ENCODE results near the gene MED13. TPM values are rescaled to one million over a fixed set of nuclear protein-coding genes. Genes with fewer than 3 reads are reported as not detected.

MED13 gene
- total RNA-seq, 1 donor from 2014 or later: 69.7 TPM

- H3K4me1 Mint-ChIP-seq (ENCODE audit: unreplicated experiment): no peaks in the 10 kb centered on the region
- H3K36me3 Mint-ChIP-seq (ENCODE audit: unreplicated experiment): no peaks in the 10 kb centered on the region
- no peak overlapping the region for H3K27ac Mint-ChIP-seq (ENCODE audit: unreplicated experiment)
- peaks cover 7% of the 10 kb centered on the region for H3K27me3 Mint-ChIP-seq (ENCODE audit: unreplicated experiment)
- no peaks in the 10 kb centered on the region for H3K9me3 Mint-ChIP-seq (ENCODE audit: unreplicated experiment)
- no peak for DNase-seq (ENCODE audit: extremely low spot score, unreplicated experiment)
- no peak overlapping the region for H3K4me3 Mint-ChIP-seq (ENCODE audit: unreplicated experiment)
- TF ChIP-seq, protein P1, sequence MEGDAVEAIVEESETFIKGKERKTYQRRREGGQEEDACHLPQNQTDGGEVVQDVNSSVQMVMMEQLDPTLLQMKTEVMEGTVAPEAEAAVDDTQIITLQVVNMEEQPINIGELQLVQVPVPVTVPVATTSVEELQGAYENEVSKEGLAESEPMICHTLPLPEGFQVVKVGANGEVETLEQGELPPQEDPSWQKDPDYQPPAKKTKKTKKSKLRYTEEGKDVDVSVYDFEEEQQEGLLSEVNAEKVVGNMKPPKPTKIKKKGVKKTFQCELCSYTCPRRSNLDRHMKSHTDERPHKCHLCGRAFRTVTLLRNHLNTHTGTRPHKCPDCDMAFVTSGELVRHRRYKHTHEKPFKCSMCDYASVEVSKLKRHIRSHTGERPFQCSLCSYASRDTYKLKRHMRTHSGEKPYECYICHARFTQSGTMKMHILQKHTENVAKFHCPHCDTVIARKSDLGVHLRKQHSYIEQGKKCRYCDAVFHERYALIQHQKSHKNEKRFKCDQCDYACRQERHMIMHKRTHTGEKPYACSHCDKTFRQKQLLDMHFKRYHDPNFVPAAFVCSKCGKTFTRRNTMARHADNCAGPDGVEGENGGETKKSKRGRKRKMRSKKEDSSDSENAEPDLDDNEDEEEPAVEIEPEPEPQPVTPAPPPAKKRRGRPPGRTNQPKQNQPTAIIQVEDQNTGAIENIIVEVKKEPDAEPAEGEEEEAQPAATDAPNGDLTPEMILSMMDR (IDR thresholded peaks at IDR 0.05): no peak
Observed at GRCh38 chr17:62094175-62094574, 29.1 kb upstream of the MED13 start.

DNA sequence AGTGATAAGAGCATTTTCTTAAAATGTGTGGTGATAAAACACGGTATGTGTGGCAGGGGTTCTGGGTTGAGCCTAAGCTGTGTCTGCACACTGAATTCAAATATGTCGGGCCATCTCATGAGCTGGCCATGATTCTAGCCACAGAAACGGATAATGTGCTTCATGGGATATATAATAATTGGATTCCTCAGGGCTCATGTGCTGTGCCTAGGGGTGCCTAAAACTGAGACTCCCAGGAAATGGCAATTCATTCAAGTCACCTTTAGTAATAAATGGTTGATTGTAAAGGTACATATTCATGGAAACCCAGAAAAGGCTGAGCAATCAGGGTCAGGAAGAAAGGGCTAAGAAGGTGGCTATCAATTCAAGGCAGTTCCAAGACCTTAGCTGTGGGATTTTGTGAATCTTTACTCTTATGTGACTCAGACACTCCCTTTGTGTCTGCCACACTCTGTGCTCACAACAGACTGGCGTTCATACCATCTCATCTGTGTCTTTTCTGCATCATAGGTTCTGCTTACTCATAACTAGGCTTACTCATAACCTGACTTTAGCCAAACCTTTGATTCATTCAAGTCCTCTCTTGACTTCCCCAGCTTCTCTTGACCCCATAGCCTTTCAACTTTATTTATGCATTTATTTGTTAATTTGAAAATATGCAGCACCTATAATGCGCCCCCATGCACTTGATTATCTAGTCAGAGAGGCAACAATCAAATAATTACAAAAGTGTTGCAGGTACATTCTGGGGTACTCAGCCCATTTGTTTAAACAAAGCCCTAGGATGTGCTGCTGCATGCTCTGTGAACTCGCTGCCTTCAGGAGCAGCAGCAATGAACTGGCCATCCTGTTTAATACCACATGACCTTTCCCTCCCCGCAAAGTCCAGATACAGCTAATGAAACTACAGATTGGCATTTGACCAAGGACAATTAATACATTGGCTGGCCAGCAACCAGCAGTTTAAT, 28.4 kb upstream of the MED13 start:
- no peak for DNase-seq (ENCODE audit: extremely low spot score, unreplicated experiment)
- TF ChIP-seq, protein P1 (IDR thresholded peaks at IDR 0.05): no peak
- no peaks in the 10 kb centered on the region for H3K9me3 Mint-ChIP-seq (ENCODE audit: unreplicated experiment)
- no peaks in the 10 kb centered on the region for H3K36me3 Mint-ChIP-seq (ENCODE audit: unreplicated experiment)
- no peak overlapping the region for H3K27ac Mint-ChIP-seq (ENCODE audit: unreplicated experiment)
- peaks cover 5% of the 10 kb centered on the region for H3K27me3 Mint-ChIP-seq (ENCODE audit: unreplicated experiment)
- no peak overlapping the region for H3K4me3 Mint-ChIP-seq (ENCODE audit: unreplicated experiment)
- no peaks in the 10 kb centered on the region for H3K4me1 Mint-ChIP-seq (ENCODE audit: unreplicated experiment)

- Mint-ChIP-seq H3K4me1 (ENCODE audit: unreplicated experiment) (no peaks in the 10 kb centered on the region), H3K4me3 (ENCODE audit: unreplicated experiment) (no peak overlapping the region), H3K27ac (ENCODE audit: unreplicated experiment) (no peak overlapping the region), H3K27me3 (ENCODE audit: unreplicated experiment) (peaks cover 5% of the 10 kb centered on the region), H3K36me3 (ENCODE audit: unreplicated experiment) (no peaks in the 10 kb centered on the region), H3K9me3 (ENCODE audit: unreplicated experiment) (no peaks in the 10 kb centered on the region)
- DNase-seq (ENCODE audit: extremely low spot score, unreplicated experiment): no peak
- TF ChIP-seq, protein P1 (IDR thresholded peaks at IDR 0.05): no peak
Observed at GRCh38 chr17:62092784-62093183, 27.7 kb upstream of the MED13 start.

DNA sequence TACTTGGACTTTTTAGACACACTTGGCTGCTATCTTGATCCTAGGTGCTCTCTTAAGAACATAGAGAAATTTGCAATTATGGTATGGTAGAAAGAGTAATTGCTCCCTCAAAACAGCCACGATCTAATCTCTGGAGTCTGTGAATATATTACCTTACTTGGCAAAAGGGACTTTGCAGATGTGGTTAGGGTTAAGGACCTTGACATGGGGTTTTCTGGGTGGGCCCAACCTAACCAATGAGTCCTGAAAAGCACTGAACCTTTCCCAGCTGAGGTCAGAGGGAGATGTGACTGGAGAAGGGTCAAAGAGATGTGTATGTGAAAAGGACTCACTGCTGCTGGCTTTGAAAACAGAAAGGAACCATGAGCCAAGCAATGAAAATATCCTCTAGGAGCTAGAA, 26.7 kb upstream of the MED13 start:
- no peak overlapping the region for H3K4me3 Mint-ChIP-seq (ENCODE audit: unreplicated experiment)
- H3K27me3 Mint-ChIP-seq (ENCODE audit: unreplicated experiment): peaks cover 3% of the 10 kb centered on the region
- H3K4me1 Mint-ChIP-seq (ENCODE audit: unreplicated experiment): no peaks in the 10 kb centered on the region
- no peaks in the 10 kb centered on the region for H3K9me3 Mint-ChIP-seq (ENCODE audit: unreplicated experiment)
- TF ChIP-seq, protein P1 (IDR thresholded peaks at IDR 0.05): no peak
- no peaks in the 10 kb centered on the region for H3K36me3 Mint-ChIP-seq (ENCODE audit: unreplicated experiment)
- DNase-seq (ENCODE audit: extremely low spot score, unreplicated experiment): no peak
- H3K27ac Mint-ChIP-seq (ENCODE audit: unreplicated experiment): no peak overlapping the region

DNA sequence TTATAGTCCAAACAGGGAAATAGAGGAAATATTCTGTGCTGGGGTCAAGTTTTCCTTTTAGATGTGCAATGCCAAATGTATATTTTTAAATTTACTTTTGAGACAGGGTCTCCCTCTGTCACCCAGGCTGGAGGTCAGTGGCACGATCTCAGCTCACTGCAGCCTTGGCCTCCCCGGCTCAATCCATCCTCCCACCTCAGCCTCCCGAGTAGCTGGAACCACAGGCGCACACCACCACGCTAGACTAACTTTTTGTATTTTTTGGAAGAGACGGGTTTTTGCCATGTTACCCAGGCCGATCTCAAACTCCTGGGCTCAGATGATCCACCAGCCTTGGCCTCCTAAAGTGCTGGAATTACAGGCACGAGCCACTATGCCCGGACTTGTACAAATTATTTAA, 25.8 kb upstream of the MED13 start:
- Mint-ChIP-seq H3K36me3 (ENCODE audit: unreplicated experiment) (no peaks in the 10 kb centered on the region), H3K4me1 (ENCODE audit: unreplicated experiment) (no peaks in the 10 kb centered on the region), H3K9me3 (ENCODE audit: unreplicated experiment) (no peaks in the 10 kb centered on the region), H3K4me3 (ENCODE audit: unreplicated experiment) (no peak overlapping the region), H3K27me3 (ENCODE audit: unreplicated experiment) (no peaks in the 10 kb centered on the region), H3K27ac (ENCODE audit: unreplicated experiment) (no peak overlapping the region)
- no peak for DNase-seq (ENCODE audit: extremely low spot score, unreplicated experiment)
- TF ChIP-seq, protein P1 (IDR thresholded peaks at IDR 0.05): no peak

Data from osteocyte (in vitro differentiated cells).